ENCODE measurements around the gene PRPF19.

PRPF19 gene

DNA sequence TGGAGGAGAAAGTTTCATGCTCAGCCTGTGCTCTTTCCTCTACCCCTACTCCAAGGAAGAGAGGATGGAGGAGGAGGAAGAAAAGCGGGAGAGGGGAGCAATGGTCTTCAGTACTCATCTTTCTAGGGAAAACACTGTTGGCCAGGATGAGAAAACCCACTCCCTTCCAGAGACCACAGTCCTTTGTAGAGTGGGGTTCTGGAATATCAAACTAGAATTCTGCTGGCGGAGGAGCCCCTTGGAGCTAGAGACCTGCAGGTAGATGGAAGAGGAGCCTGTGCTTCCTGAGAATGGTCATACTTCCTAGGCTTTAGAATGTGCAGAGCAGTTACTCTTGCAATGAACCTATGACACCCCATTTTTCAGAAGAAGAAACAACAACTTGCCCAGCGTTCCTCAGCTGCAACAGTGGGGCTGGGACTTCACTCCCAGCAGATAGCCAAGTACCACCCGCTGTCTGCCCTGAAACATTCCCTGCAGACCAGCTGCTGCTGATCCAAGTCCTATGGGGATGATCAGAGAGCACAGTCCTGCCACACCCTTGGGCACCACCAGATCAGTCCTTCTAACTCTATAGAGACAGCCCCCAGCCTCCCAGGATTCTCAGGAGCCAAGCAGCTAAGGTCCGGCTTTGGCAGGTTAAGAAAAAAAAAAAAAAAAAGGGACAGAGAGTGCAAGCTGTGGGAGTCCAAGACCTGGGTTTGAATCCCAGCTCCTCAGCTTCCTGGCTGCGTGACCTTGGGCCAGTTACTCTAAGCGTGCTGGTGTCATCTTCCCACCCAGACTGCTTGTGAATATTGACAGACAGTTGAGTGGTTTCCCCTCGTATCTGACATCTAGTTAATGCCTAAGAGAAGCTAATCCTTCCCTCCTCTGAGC is 51.3 kb downstream of the PRPF19 start:
- Histone ChIP-seq H3K9ac (ENCODE audit: low read length) (no peak overlapping the region), H3K4me3 (ENCODE audit: insufficient read depth, low read length, poor library complexity, severe bottlenecking) (no peak overlapping the region)

DNA sequence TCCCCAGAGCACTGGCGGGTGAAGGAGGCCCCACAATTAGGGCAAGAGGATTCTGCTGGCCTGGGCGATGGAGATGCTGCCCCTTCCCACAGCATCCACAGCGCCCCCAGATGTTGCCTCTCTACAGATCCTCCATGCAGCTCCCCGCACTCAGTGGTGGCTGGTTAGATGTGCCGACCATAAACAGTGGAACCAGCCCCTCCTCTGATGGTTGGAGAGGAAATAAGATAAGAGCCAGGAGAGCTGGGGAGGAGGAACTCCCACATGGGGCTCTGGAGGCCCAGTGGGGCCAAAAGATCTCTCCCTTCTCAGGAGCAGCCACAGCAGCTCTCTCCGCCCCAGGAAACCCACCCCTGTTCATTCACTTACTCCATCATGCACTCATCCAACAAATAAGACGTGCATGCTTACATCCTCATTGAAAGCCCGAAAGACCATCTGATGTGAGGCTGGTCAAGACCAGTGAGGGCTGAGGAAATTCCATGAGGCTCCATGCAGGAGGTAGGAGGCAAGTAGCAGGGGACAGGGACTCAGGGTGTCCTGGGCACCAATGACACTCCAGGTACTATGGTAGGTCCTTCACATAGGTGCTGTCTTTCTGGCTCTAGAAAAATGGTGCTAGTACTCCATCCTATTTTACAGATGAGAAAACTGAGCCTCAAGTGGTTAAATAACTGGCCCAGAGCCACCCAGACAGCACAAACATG is 52.1 kb downstream of the PRPF19 start:
- Histone ChIP-seq H2AFZ (ENCODE audit: low read depth, low read length, severe bottlenecking) (no peak overlapping the region), H3K27ac (ENCODE audit: low read depth, low read length) (no peak overlapping the region), H3F3A (ENCODE audit: insufficient read depth) (no peaks in the 10 kb centered on the region), H3K79me2 (ENCODE audit: insufficient read depth, low read length) (no peaks in the 10 kb centered on the region), H3K9me2 (replicated peaks; ENCODE audit: insufficient read depth, low read length) (no peaks in the 10 kb centered on the region), H3K4me3 (ENCODE audit: insufficient read depth, low read length, poor library complexity, severe bottlenecking) (no peak overlapping the region), H4K20me1 (ENCODE audit: low read depth, low read length) (no peaks in the 10 kb centered on the region), H3K9ac (ENCODE audit: low read length) (no peak overlapping the region), H3K27me3 (ENCODE audit: low read length) (no peaks in the 10 kb centered on the region), H3K4me2 (ENCODE audit: low read depth, low read length, poor library complexity, severe bottlenecking) (no peak overlapping the region), H3K36me3 (ENCODE audit: low read length) (no peaks in the 10 kb centered on the region), H3K9me3 (ENCODE audit: insufficient read depth, low read length) (no peaks in the 10 kb centered on the region)
- TF ChIP-seq EZH2phosphoT487 (conservative IDR thresholded peaks at IDR 0.05; ENCODE audit: low read length) (no peak), CTCF (IDR thresholded peaks at IDR 0.05; ENCODE audit: insufficient read depth, low read length, poor library complexity, severe bottlenecking) (no peak)

More for the DNA sequence above, 51.3 kb downstream of the PRPF19 start:
- Histone ChIP-seq H3K36me3 (ENCODE audit: low read length) (no peaks in the 10 kb centered on the region), H3K9me2 (replicated peaks; ENCODE audit: insufficient read depth, low read length) (no peaks in the 10 kb centered on the region), H3F3A (ENCODE audit: insufficient read depth) (no peaks in the 10 kb centered on the region), H3K9me3 (ENCODE audit: insufficient read depth, low read length) (no peaks in the 10 kb centered on the region), H3K27me3 (ENCODE audit: low read length) (no peaks in the 10 kb centered on the region), H4K20me1 (ENCODE audit: low read depth, low read length) (no peaks in the 10 kb centered on the region), H3K4me2 (ENCODE audit: low read depth, low read length, poor library complexity, severe bottlenecking) (no peak overlapping the region), H3K79me2 (ENCODE audit: insufficient read depth, low read length) (no peaks in the 10 kb centered on the region), H3K27ac (ENCODE audit: low read depth, low read length) (no peak overlapping the region), H2AFZ (ENCODE audit: low read depth, low read length, severe bottlenecking) (no peak overlapping the region)
- TF ChIP-seq CTCF (IDR thresholded peaks at IDR 0.05; ENCODE audit: insufficient read depth, low read length, poor library complexity, severe bottlenecking) (no peak), EZH2phosphoT487 (conservative IDR thresholded peaks at IDR 0.05; ENCODE audit: low read length) (no peak)

DNA sequence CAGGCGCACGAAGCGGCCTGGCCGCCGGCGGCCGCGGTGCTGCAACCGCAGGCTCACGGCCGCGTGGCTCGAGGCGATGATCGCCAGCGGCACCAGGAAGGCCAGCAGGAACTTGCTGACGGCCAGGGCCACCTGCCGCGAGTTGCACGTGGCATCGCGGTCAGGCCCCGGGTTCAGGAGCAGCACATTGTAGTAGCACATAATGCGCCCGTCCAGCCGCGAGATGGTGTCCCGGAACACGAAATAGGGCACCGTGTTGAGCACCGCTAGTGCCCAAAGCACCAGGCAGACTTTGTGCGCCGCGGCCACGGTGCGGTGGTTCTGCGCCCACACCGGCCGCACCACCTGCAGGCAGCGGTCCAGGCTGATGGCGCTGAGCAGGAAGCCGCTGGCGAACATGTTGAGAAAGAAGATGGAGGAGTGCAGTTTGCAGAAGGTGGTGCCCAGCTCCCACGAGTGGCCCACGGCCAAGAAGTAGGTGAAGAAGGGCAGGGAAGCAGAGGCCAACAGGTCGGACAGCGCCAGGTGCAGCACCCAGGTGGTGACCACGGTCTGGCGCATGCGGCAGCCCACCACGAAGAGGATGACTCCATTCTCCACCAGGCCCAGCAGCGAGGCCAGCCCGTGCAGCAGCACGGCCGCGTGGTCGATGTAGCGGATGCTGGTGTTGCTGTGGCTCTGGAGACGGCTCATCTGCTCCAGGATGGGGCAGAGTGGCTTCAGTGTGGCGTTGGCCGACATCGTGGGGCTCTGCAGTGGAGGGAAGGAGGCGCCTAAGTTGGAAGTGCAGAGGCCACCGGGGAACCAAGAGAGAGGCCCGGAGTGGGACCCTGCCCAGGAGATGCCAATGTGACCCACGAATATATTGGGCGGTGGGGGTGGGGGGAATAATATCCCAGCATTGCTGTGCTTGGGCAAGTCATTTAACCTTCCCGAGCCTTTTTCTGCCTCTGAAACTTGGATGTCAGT is 53.1 kb downstream of the PRPF19 start:
- Histone ChIP-seq H3K9ac (ENCODE audit: low read length) (no peak overlapping the region), H2AFZ (ENCODE audit: low read depth, low read length, severe bottlenecking) (no peak overlapping the region), H3K79me2 (ENCODE audit: insufficient read depth, low read length) (no peaks in the 10 kb centered on the region), H3K4me2 (ENCODE audit: low read depth, low read length, poor library complexity, severe bottlenecking) (no peak overlapping the region), H4K20me1 (ENCODE audit: low read depth, low read length) (no peaks in the 10 kb centered on the region), H3K9me2 (replicated peaks; ENCODE audit: insufficient read depth, low read length) (no peaks in the 10 kb centered on the region), H3K9me3 (ENCODE audit: insufficient read depth, low read length) (no peaks in the 10 kb centered on the region), H3K4me3 (ENCODE audit: insufficient read depth, low read length, poor library complexity, severe bottlenecking) (no peak overlapping the region), H3K36me3 (ENCODE audit: low read length) (no peaks in the 10 kb centered on the region), H3F3A (ENCODE audit: insufficient read depth) (no peaks in the 10 kb centered on the region), H3K27me3 (ENCODE audit: low read length) (no peaks in the 10 kb centered on the region), H3K27ac (ENCODE audit: low read depth, low read length) (no peak overlapping the region)
- TF ChIP-seq EZH2phosphoT487 (conservative IDR thresholded peaks at IDR 0.05; ENCODE audit: low read length) (no peak), CTCF (IDR thresholded peaks at IDR 0.05; ENCODE audit: insufficient read depth, low read length, poor library complexity, severe bottlenecking) (no peak)

Measured in SU-DHL-6 (cell line).